Suprapubic skin (tissue), 4 donors: ENCODE data around the gene SYNDIG1. TPM values are rescaled to one million over a fixed set of nuclear protein-coding genes. Genes with fewer than 3 reads are reported as not detected.
A peak's percentile ranks its signal among the peaks of the same experiment; 100 is the strongest.

Source experiments
- DNase-seq, 2 donors: peaks; one replicate each; pipeline ENCODE4 v3.0.0-alpha.2; 2019; ENCODE audit warnings: low spot score in 2 of 2
- H3K27ac ChIP-seq: fragments of 200-600 bp; sonication (generic); one replicate; pipeline ENCODE4 v1.5.1; 2019
- H3K27me3 ChIP-seq: fragments of 200-600 bp; sonication (generic); one replicate; pipeline ENCODE4 v1.5.1; 2019
- H3K36me3 ChIP-seq: fragments of 200-600 bp; sonication (generic); one replicate; pipeline ENCODE4 v1.5.1; 2019
- H3K4me1 ChIP-seq: fragments of 200-600 bp; sonication (generic); one replicate; pipeline ENCODE4 v1.5.1; 2019
- H3K4me3 ChIP-seq: fragments of 200-600 bp; sonication (generic); one replicate; pipeline ENCODE4 v1.5.1; 2019; ENCODE audit warnings: mild to moderate bottlenecking
- H3K9me3 ChIP-seq: fragments of 200-600 bp; sonication (generic); one replicate; pipeline ENCODE4 v1.5.1; 2019
- EP300 ChIP-seq: sonication (generic); formaldehyde crosslinking; IDR thresholded peaks from one replicate; pipeline ENCODE4 v1.6.1; 2017; ENCODE audit warnings: antibody characterized with exemption
- POLR2A ChIP-seq, 2 donors: fragments of 450-650 bp; IDR thresholded peaks; one replicate each; pipeline ENCODE4 v1.6.1; 2017; ENCODE audit warnings: antibody characterized with exemption in 2 of 2, mild to moderate bottlenecking in 2 of 2, moderate library complexity in 2 of 2
- POLR2AphosphoS5 ChIP-seq, 3 donors: sonication (generic); formaldehyde crosslinking; IDR thresholded peaks; one replicate each; pipeline ENCODE4 v1.6.1; 2017; ENCODE audit warnings: antibody characterized with exemption in 3 of 3
- WGBS: methylation state at CpG from one replicate; pipeline ENCODE4 v1.1.5; 2018; 5-methylcytosine and 5-hydroxymethylcytosine counted together
- total RNA-seq, 4 donors: library from RNA; depleted of rRNA; stranded (reverse); fragments of >200 nt; gene quantifications; one replicate each; pipeline ENCODE4 v1.1.0, GENCODE V29; 2016
- TF ChIP-seq, protein P1 (sequence below), 2 donors: fragments of 200-600 bp in 1 of 2; fragments of 450-650 bp in 1 of 2; sonication (generic) in 1 of 2; IDR thresholded peaks; one replicate each; pipeline ENCODE4 v1.5.1; 2016 to 2019; ENCODE audit warnings: antibody characterized with exemption in 2 of 2, mild to moderate bottlenecking in 1 of 2, moderate library complexity in 1 of 2

The SYNDIG1 gene
- total RNA-seq, 4 donors from 2014 or later: not detected

DNA sequence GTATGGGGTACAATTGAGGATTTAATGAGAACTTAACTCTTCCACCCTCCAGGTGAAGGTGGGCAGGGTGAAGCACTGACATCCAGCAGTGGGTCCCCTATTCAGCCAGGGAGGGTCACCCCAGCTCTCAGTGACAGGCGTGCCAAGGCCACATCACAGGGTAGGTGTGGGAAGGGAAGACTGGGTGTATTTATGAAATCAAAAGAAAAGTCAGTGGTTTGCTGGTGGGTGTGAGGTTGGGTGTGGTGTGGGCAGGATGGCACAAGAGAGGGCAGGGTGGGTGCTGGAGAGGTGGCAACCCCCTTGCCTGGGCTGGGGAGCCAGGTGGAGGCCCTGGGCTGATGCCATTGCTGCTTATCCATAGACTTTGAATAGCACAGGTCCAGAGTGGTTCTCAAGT lies 16.6 kb downstream of the SYNDIG1 start:
- H3K4me1 ChIP-seq: no peaks in the 10 kb centered on the region
- no peaks in the 10 kb centered on the region for H3K36me3 ChIP-seq
- H3K9me3 ChIP-seq: no peaks in the 10 kb centered on the region
- peaks cover 3% of the 10 kb centered on the region for H3K27me3 ChIP-seq
- H3K27ac ChIP-seq: no peak overlapping the region
- no peak overlapping the region for H3K4me3 ChIP-seq
- DNase-seq: peak in 1 of 2 donors; percentile 45
- TF ChIP-seq EP300: no peak
- no peak for TF ChIP-seq POLR2AphosphoS5 (IDR thresholded peaks at IDR 0.05)
- no peak for TF ChIP-seq POLR2A (IDR thresholded peaks at IDR 0.05)
- TF ChIP-seq, protein P1, sequence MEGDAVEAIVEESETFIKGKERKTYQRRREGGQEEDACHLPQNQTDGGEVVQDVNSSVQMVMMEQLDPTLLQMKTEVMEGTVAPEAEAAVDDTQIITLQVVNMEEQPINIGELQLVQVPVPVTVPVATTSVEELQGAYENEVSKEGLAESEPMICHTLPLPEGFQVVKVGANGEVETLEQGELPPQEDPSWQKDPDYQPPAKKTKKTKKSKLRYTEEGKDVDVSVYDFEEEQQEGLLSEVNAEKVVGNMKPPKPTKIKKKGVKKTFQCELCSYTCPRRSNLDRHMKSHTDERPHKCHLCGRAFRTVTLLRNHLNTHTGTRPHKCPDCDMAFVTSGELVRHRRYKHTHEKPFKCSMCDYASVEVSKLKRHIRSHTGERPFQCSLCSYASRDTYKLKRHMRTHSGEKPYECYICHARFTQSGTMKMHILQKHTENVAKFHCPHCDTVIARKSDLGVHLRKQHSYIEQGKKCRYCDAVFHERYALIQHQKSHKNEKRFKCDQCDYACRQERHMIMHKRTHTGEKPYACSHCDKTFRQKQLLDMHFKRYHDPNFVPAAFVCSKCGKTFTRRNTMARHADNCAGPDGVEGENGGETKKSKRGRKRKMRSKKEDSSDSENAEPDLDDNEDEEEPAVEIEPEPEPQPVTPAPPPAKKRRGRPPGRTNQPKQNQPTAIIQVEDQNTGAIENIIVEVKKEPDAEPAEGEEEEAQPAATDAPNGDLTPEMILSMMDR (IDR thresholded peaks at IDR 0.05): no peak
- 77% methylated on average over 1 of the region's 1 CpG for WGBS

GRCh38 chr20:24487240-24487639 lies 17.8 kb downstream of the SYNDIG1 start:
- Histone ChIP-seq H3K4me3 (no peak overlapping the region), H3K27me3 (peaks cover 3% of the 10 kb centered on the region), H3K9me3 (no peaks in the 10 kb centered on the region), H3K27ac (no peak overlapping the region), H3K4me1 (no peaks in the 10 kb centered on the region), H3K36me3 (no peaks in the 10 kb centered on the region)
- peak in 1 of 2 donors; percentile 32 for DNase-seq
- 78% methylated on average over 4 of the region's 4 CpGs for WGBS
- TF ChIP-seq POLR2A (IDR thresholded peaks at IDR 0.05) (no peak), EP300 (no peak), POLR2AphosphoS5 (IDR thresholded peaks at IDR 0.05) (no peak)
- TF ChIP-seq, protein P1 (IDR thresholded peaks at IDR 0.05): no peak

GRCh38 chr20:24487648-24488047 lies 18.2 kb downstream of the SYNDIG1 start:
- Histone ChIP-seq H3K36me3 (no peaks in the 10 kb centered on the region), H3K4me3 (no peak overlapping the region), H3K4me1 (no peaks in the 10 kb centered on the region), H3K27ac (no peak overlapping the region), H3K9me3 (no peaks in the 10 kb centered on the region), H3K27me3 (peaks cover 3% of the 10 kb centered on the region)
- 92% methylated on average over 7 of the region's 7 CpGs for WGBS
- TF ChIP-seq EP300: no peak
- peak in 1 of 2 donors; percentile 38 for DNase-seq

GRCh38 chr20:24488064-24488799 lies 18.8 kb downstream of the SYNDIG1 start:
- H3K4me3 ChIP-seq: no peak overlapping the region
- peaks cover 3% of the 10 kb centered on the region for H3K27me3 ChIP-seq
- H3K27ac ChIP-seq: no peak overlapping the region
- WGBS: 64% methylated on average over 9 of the region's 11 CpGs
- DNase-seq: peak in 1 of 2 donors; percentile 26
- no peaks in the 10 kb centered on the region for H3K36me3 ChIP-seq
- no peaks in the 10 kb centered on the region for H3K9me3 ChIP-seq
- TF ChIP-seq POLR2A (IDR thresholded peaks at IDR 0.05): no peak
- TF ChIP-seq EP300: no peak
- no peak for TF ChIP-seq POLR2AphosphoS5 (IDR thresholded peaks at IDR 0.05)
- TF ChIP-seq, protein P1 (IDR thresholded peaks at IDR 0.05): no peak
- H3K4me1 ChIP-seq: no peaks in the 10 kb centered on the region

- peaks cover 3% of the 10 kb centered on the region for H3K27me3 ChIP-seq
- TF ChIP-seq POLR2AphosphoS5 (IDR thresholded peaks at IDR 0.05) (no peak), POLR2A (IDR thresholded peaks at IDR 0.05) (no peak)
- TF ChIP-seq, protein P1 (IDR thresholded peaks at IDR 0.05): no peak
- no peaks in the 10 kb centered on the region for H3K4me1 ChIP-seq
- 81% methylated on average over 6 of the region's 6 CpGs for WGBS
- H3K36me3 ChIP-seq: no peaks in the 10 kb centered on the region
- no peak overlapping the region for H3K4me3 ChIP-seq
- no peak overlapping the region for H3K27ac ChIP-seq
- no peaks in the 10 kb centered on the region for H3K9me3 ChIP-seq
- no peak for DNase-seq
Observed at GRCh38 chr20:24488800-24489175, 19.4 kb downstream of the SYNDIG1 start.

DNA sequence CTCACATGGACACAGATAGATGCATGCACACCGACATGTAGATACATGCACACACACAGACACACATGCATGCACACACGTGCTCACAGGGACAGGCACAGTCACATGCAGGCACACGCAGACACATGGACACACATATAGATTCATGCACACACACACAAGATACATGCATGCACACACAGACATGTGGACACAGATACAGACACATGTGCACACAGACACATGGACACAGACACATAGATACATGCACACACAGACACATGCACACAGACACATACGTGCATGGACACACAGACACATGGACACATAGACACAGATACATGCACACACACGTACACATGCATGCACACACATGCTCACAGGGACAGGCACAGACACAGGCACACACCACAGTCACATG lies 19.8 kb downstream of the SYNDIG1 start:
- Histone ChIP-seq H3K4me3 (no peak overlapping the region), H3K9me3 (no peaks in the 10 kb centered on the region), H3K4me1 (no peaks in the 10 kb centered on the region), H3K27me3 (peaks cover 3% of the 10 kb centered on the region), H3K36me3 (no peaks in the 10 kb centered on the region), H3K27ac (no peak overlapping the region)
- TF ChIP-seq EP300 (no peak), POLR2A (IDR thresholded peaks at IDR 0.05) (no peak), POLR2AphosphoS5 (IDR thresholded peaks at IDR 0.05) (no peak)
- TF ChIP-seq, protein P1 (IDR thresholded peaks at IDR 0.05): no peak
- WGBS: 90% methylated on average over 5 of the region's 5 CpGs
- DNase-seq: no peak
